Neural cell (in vitro differentiated cells): ENCODE measurements around the gene YWHAE. TPM values are rescaled to one million over a fixed set of nuclear protein-coding genes. Genes with fewer than 3 reads are reported as not detected.
"Not testable (repeated sequence)": the region's sequence is repeated elsewhere in the genome, so short reads cannot be mapped to it uniquely, and the experiment has no call there.

Experiments used
- H2AFZ ChIP-seq: fragments of 200-600, 300-800 bp; sonication (generic), shearing (Covaris generic); 2 replicates; pipeline ENCODE4 v1.6.0; 2014; ENCODE audit warnings: low read depth, mild to moderate bottlenecking, antibody characterized with exemption, low read length, moderate library complexity
- H3F3A ChIP-seq: fragments of 200-600 bp; shearing (Covaris generic); 2 replicates; pipeline ENCODE4 v1.6.1; 2016; ENCODE audit warnings: mild to moderate bottlenecking, moderate library complexity, mixed read lengths, antibody characterized with exemption, low read length; ENCODE audit not compliant: insufficient read depth, poor library complexity, severe bottlenecking
- H3K27ac ChIP-seq: fragments of 200-600, 300-800 bp; sonication (generic), shearing (Covaris generic); 2 replicates; pipeline ENCODE4 v1.5.1; 2014; ENCODE audit warnings: mild to moderate bottlenecking, low read length, moderate library complexity
- H3K27me3 ChIP-seq: fragments of 300-800, 200-600 bp; sonication (generic), shearing (Covaris generic); 2 replicates; pipeline ENCODE4 v1.6.0; 2014; ENCODE audit warnings: mild to moderate bottlenecking, low read depth, low read length, moderate library complexity; ENCODE audit not compliant: insufficient read depth
- H3K36me3 ChIP-seq: fragments of 300-800, 200-600 bp; sonication (generic), shearing (Covaris generic); 2 replicates; pipeline ENCODE4 v1.5.1; 2014; ENCODE audit warnings: mild to moderate bottlenecking, antibody characterized with exemption, low read length, moderate library complexity; ENCODE audit not compliant: insufficient read depth
- H3K4me2 ChIP-seq: fragments of 300-800, 200-600 bp; sonication (generic), shearing (Covaris generic); 2 replicates; pipeline ENCODE4 v1.6.0; 2014; ENCODE audit warnings: mild to moderate bottlenecking, low read length
- H3K4me3 ChIP-seq: fragments of 300-800, 200-600 bp; sonication (generic), shearing (Covaris generic); 2 replicates; pipeline ENCODE4 v1.5.1; 2014; ENCODE audit warnings: mild to moderate bottlenecking, low read length, moderate library complexity
- H3K79me2 ChIP-seq: fragments of 200-600 bp; shearing (Covaris generic); replicated peaks from 2 replicates; pipeline ENCODE4 v1.6.0; 2014; ENCODE audit warnings: mild to moderate bottlenecking, low read length, moderate library complexity; ENCODE audit not compliant: insufficient read depth
- H3K9ac ChIP-seq: fragments of 300-800, 200-600 bp; sonication (generic), shearing (Covaris generic); 2 replicates; pipeline ENCODE4 v1.6.1; 2016; ENCODE audit warnings: mild to moderate bottlenecking, low read length, mixed read lengths
- H3K9me2 ChIP-seq: fragments of 200-600 bp; shearing (Covaris generic); 2 replicates; pipeline ENCODE4 v1.6.1; 2016; ENCODE audit warnings: mild to moderate bottlenecking, low read length, mixed read lengths; ENCODE audit not compliant: insufficient read depth
- H3K9me3 ChIP-seq: fragments of 200-600, 300-800 bp; sonication (generic), shearing (Covaris generic); 2 replicates; pipeline ENCODE4 v1.6.1; 2016; ENCODE audit warnings: mild to moderate bottlenecking, mixed run types, low read length, moderate library complexity, mixed read lengths
- H4K20me1 ChIP-seq: fragments of 200-600 bp; shearing (Covaris generic); 2 replicates; pipeline ENCODE4 v1.6.1; 2016; ENCODE audit warnings: mild to moderate bottlenecking, mixed run types; ENCODE audit not compliant: insufficient read depth
- EP300 ChIP-seq: fragments of 450-650 bp; conservative IDR thresholded peaks from 2 replicates; pipeline ENCODE4 v1.6.1; 2014; ENCODE audit warnings: antibody characterized with exemption, mild to moderate bottlenecking, moderate library complexity; ENCODE audit not compliant: poor library complexity, severe bottlenecking
- EZH2 ChIP-seq: fragments of 200-600, 300-800 bp; shearing (Covaris generic), sonication (generic); IDR thresholded peaks from 2 replicates; pipeline ENCODE4 v1.6.1; 2014; ENCODE audit warnings: antibody characterized with exemption, low read length, borderline replicate concordance, mild to moderate bottlenecking; ENCODE audit not compliant: insufficient read depth, poor library complexity, severe bottlenecking
- MXI1 ChIP-seq: fragments of 450-650 bp; conservative IDR thresholded peaks from 2 replicates; pipeline ENCODE4 v1.6.1; 2014; ENCODE audit warnings: antibody characterized with exemption, mild to moderate bottlenecking; ENCODE audit not compliant: poor library complexity, severe bottlenecking
- POLR2AphosphoS5 ChIP-seq: IDR thresholded peaks from 2 replicates; pipeline ENCODE4 v1.6.1; 2012
- RAD21 ChIP-seq: fragments of 450-650 bp; conservative IDR thresholded peaks from 2 replicates; pipeline ENCODE4 v1.6.1; 2014; ENCODE audit warnings: antibody characterized with exemption, mild to moderate bottlenecking, moderate library complexity
- SMC3 ChIP-seq: fragments of 450-650 bp; conservative IDR thresholded peaks from 2 replicates; pipeline ENCODE4 v1.6.1; 2014; ENCODE audit warnings: antibody characterized with exemption, mild to moderate bottlenecking, moderate library complexity; ENCODE audit not compliant: poor library complexity
- TAF1 ChIP-seq: IDR thresholded peaks from 2 replicates; pipeline ENCODE4 v1.6.1; 2012; ENCODE audit warnings: low read depth
- polyA plus RNA-seq: library from polyadenylated mRNA; depleted of rRNA; stranded (reverse); fragments of >200 nt; gene quantifications from 2 replicates; pipeline ENCODE4 v1.2.3, GENCODE V29; 2014
- TF ChIP-seq, protein P1 (sequence below): fragments of 450-650 bp; IDR thresholded peaks from 2 replicates; pipeline ENCODE4 v1.5.1; 2014; ENCODE audit warnings: antibody characterized with exemption, mild to moderate bottlenecking, moderate library complexity; ENCODE audit not compliant: poor library complexity, severe bottlenecking
- TF ChIP-seq, protein P2 (sequence below): IDR thresholded peaks from 2 replicates; pipeline ENCODE4 v1.6.1; 2012; ENCODE audit warnings: borderline replicate concordance

The YWHAE gene
- polyA plus RNA-seq, 1 donor from 2014 or later = 594 TPM

DNA sequence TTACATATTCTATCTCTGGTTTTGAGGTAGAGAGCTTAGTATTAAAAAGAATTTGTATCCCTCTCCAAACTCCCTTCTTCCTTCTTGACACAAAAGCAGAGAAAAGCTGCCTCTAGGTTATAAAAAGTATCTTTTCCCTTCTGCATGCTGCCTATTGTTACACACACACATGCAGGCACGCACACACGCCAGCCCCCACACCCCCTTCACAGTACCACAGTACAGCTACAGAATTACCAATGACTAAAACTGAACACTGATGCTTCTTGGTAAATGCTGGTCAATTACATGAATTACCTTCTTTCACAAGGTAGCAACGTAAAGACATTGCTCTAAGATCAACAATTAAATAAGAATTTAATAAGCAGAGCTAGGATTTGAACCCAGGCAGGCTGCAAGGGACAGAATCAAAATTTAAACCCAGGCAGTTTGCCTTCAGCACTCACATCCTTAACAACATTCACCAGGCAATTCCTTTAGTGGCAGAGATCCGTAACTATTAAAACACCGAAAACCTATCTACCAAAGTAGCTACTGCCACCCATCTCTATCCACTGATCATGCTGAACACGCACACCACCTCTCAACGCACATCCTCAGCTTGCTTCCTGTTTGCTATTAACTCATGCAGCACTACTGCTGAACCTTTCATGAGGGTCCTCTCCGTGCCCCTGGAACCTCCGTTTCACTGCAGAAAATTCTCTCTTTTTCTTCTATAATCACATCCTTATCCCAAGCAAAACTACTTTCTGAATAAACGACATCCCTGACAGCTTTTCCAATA, 37.8 kb downstream of the YWHAE start:
- Histone ChIP-seq H3K27me3 (no peaks in the 10 kb centered on the region), H3K4me3 (no peak overlapping the region), H3K9me2 (no peaks in the 10 kb centered on the region), H2AFZ (no peak overlapping the region), H3K27ac (no peak overlapping the region), H3K9ac (no peak overlapping the region), H3F3A (no peaks in the 10 kb centered on the region), H3K36me3 (no peaks in the 10 kb centered on the region), H4K20me1 (peaks cover 64% of the 10 kb centered on the region), H3K79me2 (peaks cover 80% of the 10 kb centered on the region), H3K9me3 (no peaks in the 10 kb centered on the region), H3K4me2 (no peak overlapping the region)
- TF ChIP-seq RAD21 = no peak
- TF ChIP-seq EP300 = no peak
- TF ChIP-seq, protein P1, sequence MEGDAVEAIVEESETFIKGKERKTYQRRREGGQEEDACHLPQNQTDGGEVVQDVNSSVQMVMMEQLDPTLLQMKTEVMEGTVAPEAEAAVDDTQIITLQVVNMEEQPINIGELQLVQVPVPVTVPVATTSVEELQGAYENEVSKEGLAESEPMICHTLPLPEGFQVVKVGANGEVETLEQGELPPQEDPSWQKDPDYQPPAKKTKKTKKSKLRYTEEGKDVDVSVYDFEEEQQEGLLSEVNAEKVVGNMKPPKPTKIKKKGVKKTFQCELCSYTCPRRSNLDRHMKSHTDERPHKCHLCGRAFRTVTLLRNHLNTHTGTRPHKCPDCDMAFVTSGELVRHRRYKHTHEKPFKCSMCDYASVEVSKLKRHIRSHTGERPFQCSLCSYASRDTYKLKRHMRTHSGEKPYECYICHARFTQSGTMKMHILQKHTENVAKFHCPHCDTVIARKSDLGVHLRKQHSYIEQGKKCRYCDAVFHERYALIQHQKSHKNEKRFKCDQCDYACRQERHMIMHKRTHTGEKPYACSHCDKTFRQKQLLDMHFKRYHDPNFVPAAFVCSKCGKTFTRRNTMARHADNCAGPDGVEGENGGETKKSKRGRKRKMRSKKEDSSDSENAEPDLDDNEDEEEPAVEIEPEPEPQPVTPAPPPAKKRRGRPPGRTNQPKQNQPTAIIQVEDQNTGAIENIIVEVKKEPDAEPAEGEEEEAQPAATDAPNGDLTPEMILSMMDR = no peak
- TF ChIP-seq, protein P2, sequence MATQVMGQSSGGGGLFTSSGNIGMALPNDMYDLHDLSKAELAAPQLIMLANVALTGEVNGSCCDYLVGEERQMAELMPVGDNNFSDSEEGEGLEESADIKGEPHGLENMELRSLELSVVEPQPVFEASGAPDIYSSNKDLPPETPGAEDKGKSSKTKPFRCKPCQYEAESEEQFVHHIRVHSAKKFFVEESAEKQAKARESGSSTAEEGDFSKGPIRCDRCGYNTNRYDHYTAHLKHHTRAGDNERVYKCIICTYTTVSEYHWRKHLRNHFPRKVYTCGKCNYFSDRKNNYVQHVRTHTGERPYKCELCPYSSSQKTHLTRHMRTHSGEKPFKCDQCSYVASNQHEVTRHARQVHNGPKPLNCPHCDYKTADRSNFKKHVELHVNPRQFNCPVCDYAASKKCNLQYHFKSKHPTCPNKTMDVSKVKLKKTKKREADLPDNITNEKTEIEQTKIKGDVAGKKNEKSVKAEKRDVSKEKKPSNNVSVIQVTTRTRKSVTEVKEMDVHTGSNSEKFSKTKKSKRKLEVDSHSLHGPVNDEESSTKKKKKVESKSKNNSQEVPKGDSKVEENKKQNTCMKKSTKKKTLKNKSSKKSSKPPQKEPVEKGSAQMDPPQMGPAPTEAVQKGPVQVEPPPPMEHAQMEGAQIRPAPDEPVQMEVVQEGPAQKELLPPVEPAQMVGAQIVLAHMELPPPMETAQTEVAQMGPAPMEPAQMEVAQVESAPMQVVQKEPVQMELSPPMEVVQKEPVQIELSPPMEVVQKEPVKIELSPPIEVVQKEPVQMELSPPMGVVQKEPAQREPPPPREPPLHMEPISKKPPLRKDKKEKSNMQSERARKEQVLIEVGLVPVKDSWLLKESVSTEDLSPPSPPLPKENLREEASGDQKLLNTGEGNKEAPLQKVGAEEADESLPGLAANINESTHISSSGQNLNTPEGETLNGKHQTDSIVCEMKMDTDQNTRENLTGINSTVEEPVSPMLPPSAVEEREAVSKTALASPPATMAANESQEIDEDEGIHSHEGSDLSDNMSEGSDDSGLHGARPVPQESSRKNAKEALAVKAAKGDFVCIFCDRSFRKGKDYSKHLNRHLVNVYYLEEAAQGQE = no peak
- no peak for TF ChIP-seq POLR2AphosphoS5
- no peak for TF ChIP-seq EZH2
- TF ChIP-seq TAF1 = no peak
- TF ChIP-seq SMC3 = no peak
- no peak for TF ChIP-seq MXI1

DNA sequence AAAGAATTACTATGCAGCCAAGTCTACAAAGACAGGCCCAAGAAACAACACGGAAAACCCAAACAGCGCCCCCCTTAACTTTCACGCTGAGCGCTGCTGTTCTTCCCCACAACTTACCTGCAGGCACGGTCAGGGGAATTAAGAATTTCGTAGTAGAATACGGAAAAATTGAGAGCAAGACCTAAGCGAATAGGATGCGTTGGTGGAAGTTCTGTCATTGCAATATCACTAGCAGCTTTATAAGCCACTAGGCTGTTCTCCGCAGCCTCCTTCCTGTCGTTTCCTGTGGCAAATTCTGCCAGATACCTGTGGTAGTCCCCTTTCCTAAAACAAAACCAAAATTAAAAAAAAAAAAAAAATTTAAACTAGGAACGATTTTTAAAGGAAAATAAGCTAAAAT, 39.0 kb downstream of the YWHAE start:
- no peak for TF ChIP-seq EZH2
- Histone ChIP-seq H3K27ac (no peak overlapping the region), H3K9me3 (no peaks in the 10 kb centered on the region), H3K4me2 (no peak overlapping the region), H3K36me3 (no peaks in the 10 kb centered on the region), H3K9ac (no peak overlapping the region), H4K20me1 (peaks cover 55% of the 10 kb centered on the region), H3F3A (no peaks in the 10 kb centered on the region), H3K79me2 (peaks cover 74% of the 10 kb centered on the region), H3K9me2 (no peaks in the 10 kb centered on the region), H3K27me3 (no peaks in the 10 kb centered on the region), H2AFZ (no peak overlapping the region), H3K4me3 (no peak overlapping the region)

DNA sequence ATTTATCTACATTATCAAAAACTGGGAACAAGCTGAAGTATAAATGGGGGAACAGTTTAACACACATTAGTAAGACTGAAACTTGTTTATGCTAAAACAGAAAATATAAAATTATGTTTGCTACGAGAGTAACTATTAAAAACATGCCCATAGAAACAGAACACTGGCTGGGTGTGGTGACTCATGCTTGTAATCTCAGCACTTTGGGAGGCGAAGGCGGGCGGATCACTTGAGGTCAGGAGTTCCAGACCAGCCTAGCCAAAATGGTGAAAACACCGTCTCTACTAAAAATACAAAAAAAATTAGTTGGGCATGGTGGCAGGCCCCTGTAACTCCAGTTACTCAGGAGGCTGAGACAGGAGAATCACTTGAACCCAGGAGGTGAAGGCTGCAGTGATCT, 39.7 kb downstream of the YWHAE start:
- H3K36me3 ChIP-seq, H3K27me3 ChIP-seq, H3F3A ChIP-seq, H3K9me3 ChIP-seq, H2AFZ ChIP-seq, H3K9ac ChIP-seq, H3K4me2 ChIP-seq, H3K9me2 ChIP-seq, H3K27ac ChIP-seq, H3K4me3 ChIP-seq: not testable (repeated sequence)
- Histone ChIP-seq H4K20me1 (peaks cover 50% of the 10 kb centered on the region), H3K79me2 (peaks cover 71% of the 10 kb centered on the region)
